Activated CD4-positive, alpha-beta memory T cell treated with anti-CD3 and anti-CD28 coated beads for 36 hours (primary cell): ENCODE measurements around the gene USP7. TPM values are rescaled to one million over a fixed set of nuclear protein-coding genes. Genes with fewer than 3 reads are reported as not detected.
A peak's percentile ranks its signal among the peaks of the same experiment; 100 is the strongest.
"Not testable (repeated sequence)": the region's sequence is repeated elsewhere in the genome, so short reads cannot be mapped to it uniquely, and the experiment has no call there.

Experiments used
- CTCF ChIA-PET: fragments of 350-600 bp; sonication (Branson Sonifier 250); formaldehyde crosslinking; loops from one replicate; lab custom pipeline; 2021; ENCODE audit warnings: antibody characterized with exemption, inconsistent platforms; lab: Charles Lee
- POLR2A ChIA-PET: fragments of 350-600 bp; sonication (Branson Sonifier 250); formaldehyde crosslinking; loops from one replicate; lab custom pipeline; 2021; ENCODE audit warnings: antibody characterized with exemption; lab: Charles Lee
- DNase-seq: peaks from one replicate; pipeline ENCODE4 v3.0.0-alpha.2; 2020
- H3K27ac Mint-ChIP-seq: one replicate; pipeline ENCODE4 v1.8.0; 2021; ENCODE audit warnings: mixed read lengths
- H3K27me3 Mint-ChIP-seq: one replicate; pipeline ENCODE4 v1.8.0; 2021; ENCODE audit warnings: mixed read lengths
- H3K36me3 Mint-ChIP-seq: one replicate; pipeline ENCODE4 v1.8.0; 2021; ENCODE audit warnings: mixed read lengths
- H3K4me1 Mint-ChIP-seq: one replicate; pipeline ENCODE4 v1.8.0; 2021; ENCODE audit warnings: low read depth, mixed read lengths
- H3K4me3 Mint-ChIP-seq: one replicate; pipeline ENCODE4 v1.8.0; 2021; ENCODE audit warnings: mild to moderate bottlenecking, mixed read lengths
- H3K9me3 Mint-ChIP-seq: one replicate; pipeline ENCODE4 v1.8.0; 2021; ENCODE audit warnings: mixed read lengths
- intact Hi-C: fragments of 100-400 bp; cut with micrococcal nuclease; formaldehyde crosslinking; loops from one replicate; pipeline ENCODE4 v1.15.1; 2023
- total RNA-seq, 2 experiments: library from RNA; stranded (reverse); gene quantifications; one replicate each; pipeline ENCODE4 v1.2.3, GENCODE V29; 2021

Gene USP7
- total RNA-seq, 2 experiments from 2014 or later = 154 to 170 TPM

DNA sequence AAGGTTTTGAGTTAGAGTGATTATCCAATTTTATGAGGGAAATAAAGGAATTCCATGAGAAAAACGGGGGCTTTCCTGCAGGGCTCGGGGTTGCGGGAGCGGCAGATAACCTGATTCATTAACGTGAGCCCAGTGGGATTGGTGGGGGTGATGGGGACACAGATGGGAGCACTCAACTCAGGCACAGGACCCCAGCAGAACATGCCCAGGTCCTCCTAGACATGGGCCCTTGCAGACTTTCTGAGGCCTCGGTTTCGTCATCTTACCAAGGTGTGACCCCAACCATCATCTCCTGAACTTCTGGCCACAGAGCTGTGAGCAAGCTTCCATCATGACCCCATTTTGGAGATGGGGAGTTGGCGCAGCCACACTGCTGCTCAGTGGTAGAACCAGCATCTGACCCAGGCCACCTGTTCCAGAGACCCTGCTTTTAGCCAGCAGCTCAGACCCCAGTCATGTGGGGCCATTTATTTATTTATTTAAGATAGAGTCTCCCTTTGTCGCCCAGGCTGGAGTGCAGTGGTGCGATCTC is 117.2 kb downstream of the USP7 start:
- peaks cover 23% of the 10 kb centered on the region for H3K36me3 Mint-ChIP-seq
- intact Hi-C loops = no loop called here
- H3K27ac Mint-ChIP-seq = peak overlapping the region; percentile 49
- H3K27me3 Mint-ChIP-seq = no peaks in the 10 kb centered on the region
- DNase-seq = no peak
- ChIA-PET CTCF (no interaction called here), POLR2A (no interaction called here)
- H3K9me3 Mint-ChIP-seq = no peaks in the 10 kb centered on the region
- H3K4me3 Mint-ChIP-seq = no peak overlapping the region
- H3K4me1 Mint-ChIP-seq = peaks cover 26% of the 10 kb centered on the region

DNA sequence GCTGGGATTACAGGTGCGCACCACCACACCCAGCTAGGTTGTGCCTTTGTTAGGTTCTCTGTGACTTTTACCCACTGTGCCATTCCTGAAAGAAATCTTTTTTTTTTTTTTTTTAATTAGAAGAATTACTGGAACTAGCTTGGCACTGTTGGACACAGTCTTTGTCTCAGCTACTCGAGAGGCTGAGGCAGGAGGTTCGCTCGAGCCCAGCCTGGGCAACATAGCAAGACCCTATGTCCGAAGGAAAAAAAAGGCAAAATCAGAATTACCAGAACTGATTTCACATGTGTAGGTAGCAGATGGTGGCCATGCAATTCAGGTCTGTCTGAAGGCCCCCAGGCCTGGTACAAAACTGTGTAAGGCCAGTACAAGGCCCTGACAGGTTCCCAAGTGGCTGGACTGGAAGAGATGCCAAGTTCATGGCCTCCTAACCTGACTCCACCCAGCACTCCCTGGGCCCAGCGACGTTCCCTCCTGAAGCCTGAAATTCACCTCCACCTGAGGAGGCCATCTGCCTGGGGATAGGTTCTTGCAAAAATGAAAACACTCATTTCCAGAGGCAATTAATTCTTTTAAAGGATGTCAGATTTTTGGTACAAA is 117.9 kb downstream of the USP7 start:
- ChIA-PET POLR2A (interaction anchor here (1.0 kb wide), 1 partner anchor 39 kb away, joined by 3 read pairs; no protein-coding TSS in a partner anchor), CTCF (no interaction called here)
- no peak for DNase-seq
- peak overlapping the region; percentile 49 for H3K27ac Mint-ChIP-seq
- H3K9me3 Mint-ChIP-seq = no peaks in the 10 kb centered on the region
- no peaks in the 10 kb centered on the region for H3K27me3 Mint-ChIP-seq
- intact Hi-C loops = no loop called here
- H3K36me3 Mint-ChIP-seq = peaks cover 20% of the 10 kb centered on the region
- peaks cover 20% of the 10 kb centered on the region for H3K4me1 Mint-ChIP-seq
- no peak overlapping the region for H3K4me3 Mint-ChIP-seq

DNA sequence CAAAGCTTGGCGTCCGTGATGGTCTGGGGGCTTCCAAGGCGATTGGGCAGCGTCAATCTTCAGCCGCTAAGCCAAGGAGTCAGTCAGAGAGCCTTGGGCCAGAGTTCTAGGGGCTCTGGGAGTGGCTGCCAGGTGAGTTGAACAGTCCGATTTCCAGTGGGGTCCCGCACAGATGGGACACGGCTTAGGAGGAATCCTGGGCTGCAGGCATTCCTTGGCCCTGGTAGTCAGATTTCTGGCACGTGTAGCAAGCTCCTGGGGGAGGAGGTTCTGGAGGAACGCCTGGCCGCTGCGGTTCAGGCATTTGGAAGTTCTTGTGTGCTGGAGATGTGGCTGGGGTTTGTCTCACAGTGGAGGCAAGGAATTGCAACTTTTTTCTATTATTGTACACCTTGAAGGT is 120.4 kb downstream of the USP7 start:
- H3K27me3 Mint-ChIP-seq, DNase-seq, intact Hi-C loops, CTCF ChIA-PET, H3K4me3 Mint-ChIP-seq, H3K27ac Mint-ChIP-seq, H3K4me1 Mint-ChIP-seq, H3K36me3 Mint-ChIP-seq, H3K9me3 Mint-ChIP-seq, POLR2A ChIA-PET: not testable (repeated sequence)

Other genes with a start within 250 kb of the USP7 start
- 10 to 100 TPM; 16.0 TPM for gene TMEM186, start 166.3 kb downstream of the USP7 start, total RNA-seq
- gene PMM2, start 166.1 kb downstream of the USP7 start, total RNA-seq = 10 to 100 TPM; 34.0 to 36.0 TPM
- 10 to 100 TPM; 64.9 to 73.1 TPM for gene CARHSP1, start 94.9 kb downstream of the USP7 start, total RNA-seq
- not detected for gene LITAFD, start 81.6 kb downstream of the USP7 start, total RNA-seq
- gene HAPSTR1, start 127.7 kb upstream of the USP7 start, total RNA-seq = 10 to 100 TPM; 47.1 to 49.1 TPM